GM12865 (cell line): ENCODE results near the gene ROR2.
A peak's percentile ranks its signal among the peaks of the same experiment; 100 is the strongest.

Experiments
- DNase-seq: peaks from one replicate; pipeline ENCODE4 v3.0.0; 2010; ENCODE audit warnings: low read depth
- H3K4me3 ChIP-seq: 2 replicates; pipeline ENCODE4 v1.5.1; 2011; ENCODE audit warnings: mild to moderate bottlenecking, low read depth, low read length, control low read depth
- TF ChIP-seq, protein P1 (sequence below): IDR thresholded peaks from 2 replicates; pipeline ENCODE4 v1.5.1; 2011; ENCODE audit warnings: low read length, control low read depth, low read depth, inconsistent platforms; ENCODE audit not compliant: insufficient read depth; ENCODE audit errors: missing control alignments

The ROR2 gene

DNA sequence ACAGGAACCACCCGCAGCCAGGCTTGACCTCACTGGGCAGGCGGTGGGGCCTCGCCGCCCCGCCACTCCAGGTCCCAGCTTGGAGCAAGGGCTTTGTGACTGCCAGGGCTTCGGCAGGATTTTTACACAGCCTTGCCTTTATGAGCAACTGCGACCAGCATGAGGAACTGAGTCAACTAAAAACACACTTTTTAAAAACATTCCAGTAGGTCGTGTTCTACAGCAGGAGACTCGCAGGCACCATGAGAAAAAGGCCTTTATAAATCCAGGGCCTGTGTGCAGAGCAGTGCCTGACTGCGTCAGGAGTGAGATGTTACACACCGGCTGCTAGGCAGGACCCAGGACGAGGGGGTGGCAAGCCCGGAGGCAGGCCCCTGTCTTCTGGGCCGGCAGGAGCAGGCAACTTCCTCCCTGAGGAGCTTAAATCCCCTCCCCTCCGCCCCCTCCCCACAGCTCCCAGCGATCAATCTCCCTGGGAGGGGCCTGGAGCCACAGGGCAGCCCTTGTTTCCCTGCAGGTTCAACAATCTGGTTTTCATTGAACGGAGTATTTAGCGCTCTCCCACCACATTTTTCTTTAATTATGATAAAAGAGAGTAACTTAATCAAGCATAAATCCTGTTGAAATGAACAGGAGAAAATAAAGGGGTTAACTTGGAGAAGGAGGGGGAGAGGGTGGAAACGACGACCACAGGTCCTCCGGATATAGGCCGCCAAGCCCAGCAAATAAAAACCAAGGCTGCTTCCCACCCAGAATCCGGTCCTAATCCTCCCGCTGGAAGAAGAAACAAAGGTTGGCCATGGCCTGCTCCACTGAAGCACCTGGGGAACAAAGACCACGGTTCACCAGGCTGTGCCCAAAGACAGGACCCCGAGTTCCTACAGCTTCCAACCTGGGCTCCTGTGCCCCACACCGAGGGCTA is 92.5 kb downstream of the ROR2 start:
- TF ChIP-seq, protein P1, sequence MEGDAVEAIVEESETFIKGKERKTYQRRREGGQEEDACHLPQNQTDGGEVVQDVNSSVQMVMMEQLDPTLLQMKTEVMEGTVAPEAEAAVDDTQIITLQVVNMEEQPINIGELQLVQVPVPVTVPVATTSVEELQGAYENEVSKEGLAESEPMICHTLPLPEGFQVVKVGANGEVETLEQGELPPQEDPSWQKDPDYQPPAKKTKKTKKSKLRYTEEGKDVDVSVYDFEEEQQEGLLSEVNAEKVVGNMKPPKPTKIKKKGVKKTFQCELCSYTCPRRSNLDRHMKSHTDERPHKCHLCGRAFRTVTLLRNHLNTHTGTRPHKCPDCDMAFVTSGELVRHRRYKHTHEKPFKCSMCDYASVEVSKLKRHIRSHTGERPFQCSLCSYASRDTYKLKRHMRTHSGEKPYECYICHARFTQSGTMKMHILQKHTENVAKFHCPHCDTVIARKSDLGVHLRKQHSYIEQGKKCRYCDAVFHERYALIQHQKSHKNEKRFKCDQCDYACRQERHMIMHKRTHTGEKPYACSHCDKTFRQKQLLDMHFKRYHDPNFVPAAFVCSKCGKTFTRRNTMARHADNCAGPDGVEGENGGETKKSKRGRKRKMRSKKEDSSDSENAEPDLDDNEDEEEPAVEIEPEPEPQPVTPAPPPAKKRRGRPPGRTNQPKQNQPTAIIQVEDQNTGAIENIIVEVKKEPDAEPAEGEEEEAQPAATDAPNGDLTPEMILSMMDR, result no peak
- H3K4me3 ChIP-seq, result no peak overlapping the region
- no peak for DNase-seq

DNA sequence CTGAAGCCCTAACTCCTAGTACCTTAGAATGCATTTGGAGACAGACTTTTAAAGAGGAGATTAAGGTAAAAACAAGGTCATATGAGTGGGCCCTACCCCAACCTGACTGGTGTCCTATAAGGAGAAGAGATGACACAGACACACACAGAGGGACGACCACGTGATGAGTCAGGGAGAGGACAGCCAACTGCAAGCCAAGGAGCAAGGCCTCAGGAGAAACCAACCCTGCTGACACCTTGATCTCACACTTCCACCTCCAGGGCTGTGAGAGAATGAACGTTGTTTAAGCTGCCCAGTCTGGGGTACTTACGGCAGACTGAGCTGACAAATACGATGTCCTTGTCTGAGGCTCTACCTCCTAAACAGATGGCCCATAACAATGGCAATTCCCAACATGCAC is 93.6 kb downstream of the ROR2 start:
- TF ChIP-seq, protein P1, result no peak
- no peak for DNase-seq

DNA sequence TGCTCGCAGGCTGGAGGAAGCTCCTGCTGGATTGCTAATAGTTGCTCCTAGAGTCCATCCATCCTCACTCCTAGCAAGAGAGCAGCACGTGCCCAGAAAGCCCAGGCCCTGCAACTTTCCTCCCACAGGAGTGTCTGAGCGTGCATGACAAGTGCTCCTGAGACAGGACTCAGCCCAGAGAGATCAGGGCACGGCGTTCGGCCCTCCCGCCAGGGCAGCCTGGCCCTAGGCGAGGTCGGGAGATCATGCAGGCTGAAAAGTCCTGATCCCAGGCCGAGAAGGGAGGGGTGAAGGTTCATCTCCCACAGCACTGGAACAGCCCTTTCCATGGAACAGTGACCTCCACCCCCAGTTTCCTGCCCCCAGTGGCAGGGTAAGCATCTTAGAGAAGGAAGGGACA is 94.8 kb downstream of the ROR2 start:
- H3K4me3 ChIP-seq, result no peak overlapping the region
- TF ChIP-seq, protein P1, result no peak
- DNase-seq, result no peak

More for the DNA sequence above, 93.6 kb downstream of the ROR2 start:
- no peak overlapping the region for H3K4me3 ChIP-seq

DNA sequence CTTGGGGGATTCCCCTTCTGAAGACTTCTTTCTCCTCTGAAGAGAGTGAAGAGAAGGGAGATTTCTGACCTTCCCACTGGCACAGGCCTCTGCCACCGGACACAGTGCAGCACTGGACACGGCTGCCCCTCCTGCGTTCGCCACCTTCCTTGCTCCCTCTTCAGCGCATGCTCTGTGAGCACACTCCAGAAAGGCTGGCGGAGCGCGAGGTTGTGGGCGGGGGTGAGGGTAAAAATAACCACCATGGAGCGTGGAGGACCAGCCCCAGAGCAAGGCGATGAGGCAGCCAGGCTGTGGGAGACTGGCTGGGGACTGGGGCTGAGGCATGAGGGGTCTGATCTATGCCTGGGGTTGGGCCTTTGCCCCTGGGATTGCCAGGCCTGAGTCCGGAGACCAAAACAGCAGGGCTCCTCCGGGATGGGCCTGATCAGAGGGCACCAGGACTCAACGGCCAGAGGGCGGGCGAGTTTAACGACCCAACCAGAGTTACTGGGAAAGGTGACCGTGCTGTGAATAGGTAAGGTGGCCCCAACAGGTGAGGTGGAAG is 97.2 kb downstream of the ROR2 start:
- TF ChIP-seq, protein P1, result no peak
- no peak overlapping the region for H3K4me3 ChIP-seq
- no peak for DNase-seq

DNA sequence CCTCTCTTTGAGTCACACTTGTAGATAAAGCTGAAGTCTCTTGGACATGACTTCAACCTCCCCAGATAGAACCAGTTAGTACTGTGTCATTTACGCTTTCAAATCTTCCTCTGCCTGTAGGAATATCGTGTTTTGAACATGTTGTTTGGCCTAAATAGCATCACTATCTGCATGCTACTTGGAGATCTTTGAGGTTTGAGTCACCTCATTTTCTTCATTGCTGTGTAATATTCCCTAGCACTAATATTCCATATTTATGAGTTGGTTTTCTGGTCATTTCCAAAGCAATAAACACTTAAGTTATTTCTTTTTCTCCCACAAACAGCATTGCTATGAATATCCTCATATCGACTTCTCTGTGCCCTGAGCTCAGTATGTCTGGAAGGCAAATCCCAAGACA is 100.3 kb downstream of the ROR2 start:
- DNase-seq, result no peak
- no peak overlapping the region for H3K4me3 ChIP-seq
- TF ChIP-seq, protein P1, result no peak

DNA sequence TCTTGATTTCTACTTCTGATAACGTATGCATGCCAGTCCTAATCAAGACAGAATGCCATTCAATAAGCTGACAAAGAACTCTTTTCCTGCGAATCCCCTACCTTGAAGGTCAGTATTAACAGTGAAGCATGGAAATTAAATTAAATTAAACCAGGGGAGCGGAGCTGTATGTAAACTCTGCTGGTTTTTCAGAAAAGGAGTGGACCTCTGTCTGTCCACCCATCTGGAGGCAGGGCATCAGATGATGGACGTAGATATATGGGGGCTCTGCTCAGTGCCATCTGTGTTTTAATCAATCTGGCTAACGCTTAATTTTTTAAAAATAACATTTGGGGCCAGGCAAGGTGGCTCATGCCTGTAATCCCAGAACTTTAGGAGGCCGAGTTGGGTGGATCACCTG is 101.9 kb downstream of the ROR2 start:
- DNase-seq, result no peak
- H3K4me3 ChIP-seq, result no peak overlapping the region
- TF ChIP-seq, protein P1, result no peak

DNA sequence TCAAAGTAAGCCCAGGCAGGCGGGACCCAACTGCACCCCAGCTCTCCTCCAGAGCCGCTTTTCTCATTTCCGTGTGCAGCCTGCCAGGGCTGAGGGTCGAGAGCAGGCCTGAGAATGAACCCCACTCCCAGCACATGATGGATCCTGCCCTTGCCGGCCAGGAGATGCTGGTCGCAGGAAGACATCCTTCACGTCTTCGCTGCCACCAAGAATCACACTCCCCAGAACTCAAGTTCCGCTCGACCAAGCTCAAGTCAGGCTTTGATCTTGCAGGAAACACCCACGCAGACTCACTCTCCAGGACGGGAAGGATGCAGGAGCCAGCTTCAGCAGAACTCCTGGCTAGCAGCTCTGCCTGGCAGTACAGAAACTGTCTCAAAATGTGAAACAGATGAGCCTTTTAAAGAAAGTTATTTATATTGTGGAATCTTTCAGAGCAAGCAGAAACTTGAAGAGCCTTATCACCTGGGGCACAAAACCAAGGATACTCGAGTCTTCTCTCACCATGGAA is 102.4 kb downstream of the ROR2 start:
- TF ChIP-seq, protein P1, result no peak
- DNase-seq, result peak; percentile 12
- no peak overlapping the region for H3K4me3 ChIP-seq
